GM21528 (cell line): ENCODE data around the gene FAM107B.
"Not testable (repeated sequence)": the region's sequence is repeated elsewhere in the genome, so short reads cannot be mapped to it uniquely, and the experiment has no call there.

Experiments used
- ATAC-seq: cut with Tn5 transposase; IDR thresholded peaks from one replicate; pipeline ENCODE4 v1.9.1; 2021; ENCODE audit warnings: mild to moderate bottlenecking, moderate library complexity; ENCODE audit not compliant: unreplicated experiment, low FRiP score

FAM107B gene

GRCh38 chr10:14774797-14775196, at the start of gene FAM107B:
Gene FAM107B (minus strand): TSS chr10:14774897. CDS start chr10:14774663, 234 bp downstream.
- no peak for ATAC-seq

DNA sequence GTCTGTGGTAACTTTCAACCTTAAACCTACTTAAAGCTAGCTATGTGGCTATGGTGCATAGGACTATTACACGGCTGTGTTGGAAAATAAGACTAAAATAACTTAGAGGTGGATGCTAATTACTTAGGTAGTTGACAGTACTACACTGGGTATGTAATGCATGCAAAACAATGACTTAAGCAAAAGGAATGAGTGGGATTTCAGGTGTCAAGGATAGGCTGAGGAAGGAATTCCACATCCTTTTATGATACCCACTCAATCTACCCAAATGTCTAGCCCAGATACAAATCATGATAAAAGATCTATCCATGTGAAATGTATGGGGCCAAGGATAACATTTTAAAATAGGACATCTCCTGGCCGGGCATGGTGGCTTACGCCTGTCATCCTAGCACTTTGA, 49.3 kb upstream of the FAM107B start:
- no peak for ATAC-seq

- no peak for ATAC-seq
Observed at GRCh38 chr10:14822879-14823755, 48.4 kb upstream of the FAM107B start.

- no peak for ATAC-seq
Observed at GRCh38 chr10:14821635-14822375, 47.1 kb upstream of the FAM107B start.

- no peak for ATAC-seq
Observed at GRCh38 chr10:14820775-14821154, 46.1 kb upstream of the FAM107B start.

GRCh38 chr10:14820010-14820774, 45.5 kb upstream of the FAM107B start:
- ATAC-seq, result no peak

DNA sequence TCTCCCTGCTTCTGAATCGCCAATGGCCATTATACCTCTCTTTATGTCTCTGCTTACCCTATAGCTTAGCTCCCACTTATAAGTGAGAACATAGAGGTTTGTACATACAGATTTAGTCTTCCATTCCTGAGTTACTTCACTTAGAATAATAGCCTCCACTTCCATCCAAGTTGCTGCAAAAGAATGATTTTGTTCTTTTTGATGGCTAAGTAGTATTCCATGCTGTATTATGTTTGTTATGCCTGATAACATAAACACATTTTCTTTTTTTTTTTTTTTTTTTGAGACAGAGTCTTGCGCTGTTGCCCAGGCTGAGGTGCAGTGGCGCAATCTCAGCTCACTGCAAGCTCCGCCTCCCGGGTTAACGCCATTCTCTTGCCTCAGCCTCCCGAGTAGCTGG, 42.0 kb upstream of the FAM107B start:
- ATAC-seq, result not testable (repeated sequence)

- ATAC-seq, result no peak
Observed at GRCh38 chr10:14815681-14816080, 41.0 kb upstream of the FAM107B start.

GRCh38 chr10:14812271-14812670, 37.6 kb upstream of the FAM107B start:
- ATAC-seq, result no peak

GRCh38 chr10:14810969-14811953, 36.6 kb upstream of the FAM107B start:
- ATAC-seq, result no peak

DNA sequence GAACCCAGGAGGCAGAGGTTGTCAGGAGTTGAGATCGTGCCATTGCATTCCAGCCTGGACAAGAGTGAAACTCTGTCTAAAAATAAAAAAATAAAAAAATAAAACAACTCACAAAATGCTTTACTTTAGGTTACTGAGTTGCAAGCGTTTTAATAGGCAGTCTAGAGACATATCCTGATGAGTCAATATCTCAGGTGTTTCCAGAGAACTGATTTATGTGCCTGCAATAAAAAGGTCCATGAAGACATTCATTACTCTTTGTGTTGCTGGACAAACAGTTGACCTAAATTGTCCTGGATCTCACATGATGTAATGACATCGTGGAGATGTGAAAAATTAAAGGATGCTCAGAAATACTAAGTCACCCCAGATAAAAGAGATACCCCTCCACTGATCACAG, 31.6 kb upstream of the FAM107B start:
- ATAC-seq, result no peak

- no peak for ATAC-seq
Observed at GRCh38 chr10:14803827-14804226, 29.1 kb upstream of the FAM107B start.

GRCh38 chr10:14801723-14802122, 27.0 kb upstream of the FAM107B start:
- ATAC-seq, result no peak

GRCh38 chr10:14800397-14800796, 25.7 kb upstream of the FAM107B start:
- no peak for ATAC-seq

- no peak for ATAC-seq
Observed at GRCh38 chr10:14798636-14799035, 23.9 kb upstream of the FAM107B start.

GRCh38 chr10:14787938-14788337, 13.2 kb upstream of the FAM107B start:
- ATAC-seq, result no peak

DNA sequence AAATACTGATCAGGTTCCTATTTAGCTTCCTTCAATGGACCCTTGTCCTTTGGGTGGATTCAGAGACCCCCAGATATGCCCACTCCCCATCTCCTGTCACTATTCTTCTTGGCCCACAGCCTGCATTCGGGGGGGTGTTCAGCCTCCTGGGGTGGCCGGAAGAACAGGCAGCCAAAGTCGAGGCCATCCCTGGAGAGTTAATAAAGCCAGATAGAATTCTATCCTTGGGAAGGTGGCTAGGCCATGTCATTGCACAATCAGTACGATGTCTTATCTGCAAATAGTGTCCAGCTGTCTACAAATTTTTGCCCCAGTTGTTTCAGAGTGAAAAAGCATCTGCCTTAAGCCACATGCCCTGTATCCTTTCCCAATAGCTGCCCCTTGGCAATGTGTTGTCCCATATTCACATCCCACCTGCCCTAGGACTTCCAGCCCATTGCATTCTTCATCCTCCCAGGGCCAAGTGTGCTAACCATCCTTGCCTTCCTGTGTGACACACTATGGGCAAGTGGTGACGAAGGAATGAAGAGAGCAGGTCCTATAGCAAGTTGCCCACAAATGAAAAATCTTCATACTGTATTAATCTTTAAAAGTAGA, 9.9 kb upstream of the FAM107B start:
- ATAC-seq, result no peak

GRCh38 chr10:14782691-14783363, 8.1 kb upstream of the FAM107B start:
- ATAC-seq, result no peak

DNA sequence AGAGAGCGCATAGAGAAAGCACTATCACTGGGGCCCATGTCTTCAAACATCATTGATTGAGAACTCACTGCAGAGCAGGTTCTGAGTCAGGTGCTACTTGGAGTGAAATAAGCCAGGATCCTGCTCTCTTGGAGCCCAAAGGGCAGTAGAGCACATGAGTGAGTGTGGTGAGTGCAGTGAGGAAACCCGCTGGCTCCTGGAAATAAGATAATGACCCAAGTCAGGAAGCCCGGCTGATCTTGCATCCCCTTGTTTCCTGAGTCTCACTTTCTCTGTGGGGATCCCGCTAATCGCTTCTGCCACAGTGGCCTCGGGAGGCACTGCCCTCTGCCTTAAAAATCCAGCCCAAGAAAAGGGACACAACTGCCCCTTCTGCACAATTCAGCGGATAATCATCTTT, 7.1 kb upstream of the FAM107B start:
- ATAC-seq, result no peak
